Measurements from ENCODE around the gene SCN8A. TPM values are rescaled to one million over a fixed set of nuclear protein-coding genes. Genes with fewer than 3 reads are reported as not detected.
"Not testable (repeated sequence)": the region's sequence is repeated elsewhere in the genome, so short reads cannot be mapped to it uniquely, and the experiment has no call there.

The SCN8A gene
- total RNA-seq, 1 donor from 2014 or later = 15.2 TPM

GRCh38 chr12:51814311-51815088 is 223.5 kb downstream of the SCN8A start:
- DNase-seq (ENCODE audit: low spot score) = peak; percentile 79

DNA sequence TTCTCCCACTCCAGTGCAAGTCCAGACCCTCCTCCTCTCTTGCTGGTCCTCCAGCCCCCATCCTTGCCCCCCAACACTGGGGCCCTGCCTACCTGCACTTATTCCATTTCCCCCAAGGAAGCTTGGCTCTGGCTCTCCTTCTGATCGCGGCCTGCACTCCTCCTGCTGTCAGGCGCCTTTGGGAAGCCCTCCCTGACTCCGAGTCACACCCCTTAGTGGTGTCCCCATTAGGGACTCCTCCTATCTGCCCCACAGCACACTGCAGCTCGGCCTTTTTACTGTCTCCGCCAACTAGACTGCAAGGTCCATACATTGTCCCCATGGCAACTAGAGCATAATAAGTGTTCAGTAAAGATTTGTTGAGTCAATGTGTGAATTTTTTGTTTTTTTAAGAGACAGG is 224.5 kb downstream of the SCN8A start:
- DNase-seq (ENCODE audit: low spot score) = no peak

DNA sequence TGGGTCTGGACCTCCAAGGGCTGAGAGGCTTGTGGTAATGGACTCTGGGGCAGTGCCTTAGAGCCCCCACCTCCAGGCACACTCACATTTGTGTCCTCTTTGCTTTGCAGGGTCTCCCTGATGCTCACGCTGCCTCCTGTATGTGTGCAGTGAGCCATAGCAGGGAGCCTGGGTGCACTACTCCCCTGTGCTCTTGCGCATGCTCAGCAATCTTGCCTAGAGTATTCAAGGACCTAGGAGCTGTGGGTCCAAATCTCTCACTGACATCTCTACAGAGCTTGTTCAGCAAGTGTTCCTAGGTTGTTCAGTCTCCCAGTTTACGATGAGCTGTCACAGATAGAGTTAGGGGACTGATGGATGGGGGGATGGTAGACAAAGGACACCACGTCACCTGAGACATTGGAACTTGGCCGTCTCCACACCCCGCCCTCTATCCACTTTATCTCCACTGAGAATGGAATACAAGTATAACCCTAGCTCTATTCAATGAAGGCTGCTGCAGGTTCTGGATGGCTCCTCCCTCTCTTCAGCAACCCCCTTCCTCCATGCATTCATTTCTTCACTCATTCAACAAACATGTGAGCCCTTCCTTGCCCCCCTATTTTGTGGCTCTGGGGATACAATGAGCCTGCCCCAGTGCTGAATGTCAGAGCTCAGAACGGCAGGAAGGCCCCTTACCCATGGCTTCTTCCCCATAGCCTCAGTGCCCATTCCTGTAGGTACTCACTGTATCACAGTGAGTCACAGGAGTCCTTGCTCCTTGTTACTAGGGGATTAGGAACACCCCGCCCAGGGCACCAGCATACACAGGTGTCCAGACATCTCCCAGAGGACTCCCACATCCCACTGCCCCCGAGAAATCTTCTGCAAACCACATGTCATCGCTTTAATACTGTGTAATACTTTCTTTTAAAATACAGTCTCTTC is 226.3 kb downstream of the SCN8A start:
- no peak for DNase-seq (ENCODE audit: low spot score)

DNA sequence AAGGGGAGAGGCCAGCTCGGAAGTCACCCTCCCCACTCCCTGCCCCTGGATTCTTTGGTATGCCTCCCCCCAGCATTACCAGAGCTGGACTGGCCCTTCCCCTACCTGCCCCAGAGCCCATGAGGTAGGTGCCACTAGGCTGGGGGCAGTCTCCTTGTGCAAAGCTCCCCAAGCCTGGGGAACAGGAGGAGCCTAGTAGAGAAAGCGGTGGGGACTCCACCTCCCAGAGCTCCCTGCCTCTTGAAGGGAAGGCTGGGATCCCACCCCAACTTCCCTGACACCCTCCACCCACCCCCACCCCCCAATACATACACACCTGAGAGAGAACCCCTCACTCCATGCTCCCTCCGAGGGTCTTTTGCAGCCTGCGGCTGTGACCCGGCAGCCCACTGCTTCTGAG is 227.1 kb downstream of the SCN8A start:
- no peak for DNase-seq (ENCODE audit: low spot score)

GRCh38 chr12:51818566-51819300 is 227.7 kb downstream of the SCN8A start:
- DNase-seq (ENCODE audit: low spot score) = no peak

DNA sequence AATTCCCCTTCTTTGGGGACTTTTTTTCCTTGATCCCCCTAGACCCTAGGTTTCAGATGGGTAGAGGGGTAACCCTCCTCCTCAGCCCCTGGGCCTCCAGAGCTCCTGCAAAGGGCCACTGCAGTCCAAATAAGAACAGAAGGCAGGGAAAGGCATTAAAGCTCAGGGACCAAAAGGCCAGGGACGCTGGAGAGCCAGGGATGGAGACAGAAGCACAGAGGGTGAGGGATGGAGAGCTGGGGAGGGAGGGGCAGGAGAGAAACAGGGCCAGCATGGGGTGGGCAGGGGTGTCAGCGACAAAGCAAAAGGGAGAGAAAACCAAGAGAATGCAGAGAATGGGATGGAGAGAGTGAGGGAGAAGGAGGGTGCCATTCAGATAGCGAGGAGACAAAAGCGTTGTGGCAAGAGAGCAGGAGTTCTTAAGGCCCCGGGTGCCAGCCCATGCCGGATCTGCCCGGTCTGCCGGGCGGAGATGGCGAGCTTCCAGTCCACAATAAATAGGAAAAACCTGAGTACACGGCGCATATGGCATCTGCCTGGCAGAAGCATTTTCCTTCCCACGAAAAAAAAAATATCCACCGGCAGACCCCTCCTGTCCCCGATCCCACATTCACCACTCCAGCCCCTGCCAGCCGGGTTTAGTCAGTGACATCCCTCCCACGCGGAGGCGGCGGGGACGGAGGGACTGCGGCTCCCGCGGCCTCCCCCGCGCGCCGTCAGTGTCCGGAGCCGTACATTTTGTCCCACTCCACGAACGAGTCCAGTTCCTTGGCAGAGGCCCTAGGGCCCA is 228.9 kb downstream of the SCN8A start:
- peak; percentile 41 for DNase-seq (ENCODE audit: low spot score)

GRCh38 chr12:51820526-51821439 is 229.8 kb downstream of the SCN8A start:
- DNase-seq (ENCODE audit: low spot score) = peak; percentile 59

DNA sequence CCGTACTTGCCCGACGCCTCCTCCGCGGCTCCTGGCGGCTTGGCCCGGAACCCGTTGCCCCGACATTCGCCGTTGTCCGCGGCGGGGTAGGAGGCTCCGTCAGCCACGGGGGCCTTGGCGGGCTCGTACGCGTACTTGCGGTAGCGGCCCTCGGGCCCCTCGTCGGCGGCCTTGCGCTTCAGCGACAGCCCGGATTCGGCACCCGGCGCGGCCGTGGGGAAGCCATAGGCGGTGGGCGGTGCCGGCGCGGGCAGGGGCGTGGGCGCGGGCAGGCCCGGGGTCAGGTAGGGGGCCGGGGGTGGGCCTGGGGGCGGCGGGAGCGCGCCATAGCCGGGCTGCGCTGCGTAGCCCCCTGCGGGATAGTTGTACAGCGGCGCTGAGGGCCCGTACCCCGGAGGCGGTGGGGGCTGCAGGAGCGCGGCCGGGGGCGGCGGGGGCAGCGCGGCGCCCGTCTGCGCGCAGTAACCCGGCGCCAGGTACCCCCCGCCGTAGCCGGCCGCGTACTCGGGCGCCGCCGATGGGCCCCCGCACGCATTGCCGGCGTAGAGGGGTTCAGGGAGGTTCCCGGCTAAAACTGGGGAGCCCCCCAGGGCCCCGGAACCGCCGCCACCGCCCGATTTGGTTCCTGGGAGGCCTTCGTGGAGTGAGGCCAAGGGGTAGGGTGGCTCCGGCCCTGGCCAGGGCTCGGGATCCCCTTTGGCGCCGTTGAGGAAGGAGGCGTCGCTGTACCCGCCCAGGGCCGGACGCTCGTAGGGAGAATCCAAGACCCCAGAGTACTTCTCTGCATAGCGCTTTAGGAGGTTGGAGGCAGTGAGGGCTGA is 230.6 kb downstream of the SCN8A start:
- no peak for DNase-seq (ENCODE audit: low spot score)

GRCh38 chr12:51822261-51822616 is 231.2 kb downstream of the SCN8A start:
- DNase-seq (ENCODE audit: low spot score) = no peak

- DNase-seq (ENCODE audit: low spot score) = no peak
Observed at GRCh38 chr12:51822956-51823355, 231.9 kb downstream of the SCN8A start.

DNA sequence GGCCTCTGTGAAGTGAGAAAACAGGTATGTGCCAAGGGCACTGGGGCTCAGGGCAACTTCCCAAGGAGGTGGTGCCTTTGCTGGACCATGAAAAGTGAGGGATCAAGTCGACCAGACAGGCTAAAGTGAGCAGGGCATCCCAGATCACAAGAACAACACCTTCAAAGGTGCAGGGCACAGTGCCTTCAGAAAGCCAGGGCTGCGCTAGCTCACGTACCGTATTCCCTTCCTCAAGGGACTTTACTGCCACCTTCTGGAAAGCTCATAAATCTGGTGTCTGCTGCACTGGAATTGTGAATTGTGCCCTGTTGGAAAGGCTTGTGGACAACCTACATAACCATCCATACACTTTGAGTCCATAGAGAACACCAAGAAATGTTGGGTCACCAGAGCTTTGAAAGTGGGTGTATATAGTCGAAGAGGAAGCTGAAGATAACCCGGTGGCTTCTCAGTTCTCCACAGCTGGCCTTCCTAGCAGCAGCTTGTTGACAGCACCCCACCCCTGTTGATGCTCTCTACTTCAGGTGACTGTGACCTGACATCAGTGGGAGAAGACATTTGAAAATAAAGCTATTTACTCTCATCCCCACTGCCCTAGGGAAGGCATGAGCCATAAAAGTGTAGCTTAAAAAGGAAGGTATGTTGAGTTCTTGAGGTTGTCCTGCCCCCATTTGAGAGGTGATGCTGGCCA is 233.0 kb downstream of the SCN8A start:
- peak; percentile 60 for DNase-seq (ENCODE audit: low spot score)

DNA sequence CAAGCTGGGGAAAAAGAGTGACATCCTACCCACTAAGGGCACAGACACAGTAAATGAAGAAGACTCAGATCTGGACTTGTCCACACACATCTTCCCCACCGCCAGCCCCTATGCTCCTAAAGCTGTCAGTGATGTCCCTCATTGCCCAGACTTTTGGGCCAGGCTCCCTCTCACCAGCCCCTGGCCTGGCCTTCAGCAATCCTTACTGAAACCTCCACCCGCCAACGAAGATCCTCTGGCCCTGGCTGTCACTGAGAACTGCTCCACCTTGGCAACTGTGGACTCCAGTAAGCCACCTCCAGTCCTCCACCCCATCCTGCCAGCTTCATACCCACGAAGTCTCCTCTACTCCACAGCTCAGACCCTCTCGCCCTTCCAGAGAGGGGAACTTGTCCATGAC is 234.2 kb downstream of the SCN8A start:
- DNase-seq (ENCODE audit: low spot score) = no peak

DNA sequence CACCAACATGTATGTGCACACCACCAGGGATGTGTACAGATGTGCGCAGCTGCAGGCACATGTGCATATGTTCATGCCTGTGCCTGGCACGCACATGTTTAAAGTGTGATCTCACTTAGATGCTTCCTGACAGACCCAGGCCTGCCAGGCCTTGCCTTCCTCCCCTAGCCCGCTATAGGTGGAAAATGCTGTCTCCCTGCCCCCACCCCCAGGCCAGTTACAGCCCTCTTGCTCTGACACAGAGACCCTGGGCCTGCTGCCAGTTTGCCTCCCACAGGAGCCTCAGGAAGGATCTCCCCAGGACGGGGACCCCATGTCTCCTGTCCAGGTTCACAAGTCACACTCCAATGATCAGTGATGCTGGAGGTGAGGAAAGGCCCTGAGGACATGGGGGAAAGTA is 235.8 kb downstream of the SCN8A start:
- no peak for DNase-seq (ENCODE audit: low spot score)

- peak; percentile 45 for DNase-seq (ENCODE audit: low spot score)
Observed at GRCh38 chr12:51827925-51828818, 237.1 kb downstream of the SCN8A start.

- DNase-seq (ENCODE audit: low spot score) = no peak
Observed at GRCh38 chr12:51829011-51829481, 238.0 kb downstream of the SCN8A start.

DNA sequence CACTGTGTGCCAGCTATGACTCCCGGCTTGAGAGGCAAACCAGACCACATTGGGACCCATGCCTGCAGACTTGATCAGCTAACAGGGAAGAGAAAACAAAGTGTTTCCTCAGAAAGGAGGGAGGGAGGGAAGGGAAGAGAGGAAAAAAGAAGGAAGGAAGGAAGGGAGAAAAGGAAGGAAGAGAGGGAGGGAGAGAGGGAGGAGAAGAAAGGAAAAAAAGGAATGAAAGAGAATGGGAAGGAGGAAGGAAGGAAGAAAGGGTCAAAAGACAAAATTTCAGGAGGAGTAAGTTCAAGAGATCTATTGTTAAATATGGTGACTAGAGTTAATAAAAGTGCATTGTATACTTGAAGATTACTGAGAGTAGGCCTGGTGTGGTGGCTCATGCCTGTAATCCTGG is 238.6 kb downstream of the SCN8A start:
- no peak for DNase-seq (ENCODE audit: low spot score)

DNA sequence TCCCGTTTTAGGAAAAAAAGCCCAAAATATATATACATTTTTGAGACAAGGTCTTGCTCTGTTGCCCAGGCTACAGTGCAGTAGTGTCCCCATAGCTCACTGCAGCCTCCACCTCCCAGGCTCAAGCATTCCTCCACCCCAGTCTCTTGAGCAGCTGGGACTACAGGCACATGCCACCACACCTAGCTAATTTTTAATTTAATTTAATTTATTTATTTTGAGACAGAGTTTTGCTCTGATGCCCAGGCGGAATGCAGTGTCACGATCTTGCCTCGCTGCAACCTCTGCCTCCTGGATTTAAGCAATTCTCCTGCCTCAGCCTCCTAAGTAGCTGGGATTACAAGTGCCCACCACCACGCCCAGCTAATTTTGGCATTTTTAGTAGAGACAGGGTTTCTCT is 240.8 kb downstream of the SCN8A start:
- DNase-seq (ENCODE audit: low spot score) = not testable (repeated sequence)

All from mucosa of gallbladder (tissue), 1 donor.